MCF 10A (cell line): ENCODE measurements around the gene IPO8. TPM values are rescaled to one million over a fixed set of nuclear protein-coding genes. Genes with fewer than 3 reads are reported as not detected.

ENCODE experiments used
- BruUV-seq: library from RNA; stranded (reverse); fragments of 400-500 nt; replicated peaks from 2 replicates; lab custom pipeline; 2021; lab: Mats Ljungman, UMichigan
- CTCF ChIA-PET: fragments of 300-600 bp; sonication (Branson Sonifier 250); formaldehyde crosslinking; extraction: SDS; loops from one replicate; lab custom pipeline; 2021; ENCODE audit warnings: antibody characterized with exemption, inconsistent platforms; lab: Yijun Ruan, JAX
- POLR2A ChIA-PET: fragments of 300-600, 350-650 bp; sonication (Branson Sonifier 250); formaldehyde crosslinking; extraction: SDS; loops from one replicate; lab custom pipeline; 2020; ENCODE audit warnings: antibody characterized with exemption, inconsistent platforms; lab: Yijun Ruan, JAX
- DNase-seq: peaks from one replicate; pipeline ENCODE4 v3.0.0-alpha.2; 2018; ENCODE audit not compliant: unreplicated experiment
- H3K27ac Mint-ChIP-seq: one replicate; pipeline ENCODE4 v1.8.0; 2022; ENCODE audit warnings: mild to moderate bottlenecking, low read depth, mixed read lengths; ENCODE audit not compliant: unreplicated experiment
- H3K27me3 Mint-ChIP-seq: one replicate; pipeline ENCODE4 v1.8.0; 2022; ENCODE audit warnings: mixed read lengths; ENCODE audit not compliant: insufficient read depth, unreplicated experiment
- H3K36me3 Mint-ChIP-seq: one replicate; pipeline ENCODE4 v1.8.0; 2022; ENCODE audit warnings: mild to moderate bottlenecking, moderate library complexity, mixed read lengths; ENCODE audit not compliant: insufficient read depth, unreplicated experiment
- H3K4me1 Mint-ChIP-seq: one replicate; pipeline ENCODE4 v1.8.0; 2022; ENCODE audit warnings: mixed read lengths; ENCODE audit not compliant: insufficient read depth, unreplicated experiment
- H3K4me3 Mint-ChIP-seq: one replicate; pipeline ENCODE4 v1.8.0; 2022; ENCODE audit warnings: mild to moderate bottlenecking, moderate library complexity, mixed read lengths; ENCODE audit not compliant: unreplicated experiment
- H3K9me3 Mint-ChIP-seq: one replicate; pipeline ENCODE4 v1.8.0; 2022; ENCODE audit warnings: mixed read lengths; ENCODE audit not compliant: unreplicated experiment
- CTCF ChIP-seq: fragments of 200-600 bp; IDR thresholded peaks from one replicate; pipeline ENCODE4 v1.8.0; 2022; ENCODE audit warnings: antibody characterized with exemption, mild to moderate bottlenecking; ENCODE audit not compliant: unreplicated experiment
- intact Hi-C: fragments of 100-400 bp; cut with micrococcal nuclease; formaldehyde crosslinking; loops from 2 replicates; pipeline ENCODE4 v1.14.1; 2022
- total RNA-seq: library from RNA; stranded (reverse); gene quantifications from 2 replicates; pipeline ENCODE4 v1.2.3, GENCODE V29; 2022

The IPO8 gene
- total RNA-seq, 1 experiment from 2014 or later: 36.3 TPM

GRCh38 chr12:30603129-30603528 lies 92.5 kb downstream of the IPO8 start:
- H3K27me3 Mint-ChIP-seq: no peaks in the 10 kb centered on the region
- DNase-seq: no peak
- BruUV-seq: no TSS peak
- TF ChIP-seq CTCF: no peak
- H3K4me1 Mint-ChIP-seq: no peaks in the 10 kb centered on the region
- no peak overlapping the region for H3K4me3 Mint-ChIP-seq
- ChIA-PET CTCF (no interaction called here), POLR2A (no interaction called here)
- H3K36me3 Mint-ChIP-seq: no peaks in the 10 kb centered on the region
- H3K27ac Mint-ChIP-seq: no peak overlapping the region
- intact Hi-C loops: no loop called here
- peaks cover 17% of the 10 kb centered on the region for H3K9me3 Mint-ChIP-seq

- intact Hi-C loops: no loop called here
Measured at GRCh38 chr12:30602678-30603077, 93.0 kb downstream of the IPO8 start.

GRCh38 chr12:30599608-30600007 lies 96.1 kb downstream of the IPO8 start:
- H3K27me3 Mint-ChIP-seq: no peaks in the 10 kb centered on the region
- H3K27ac Mint-ChIP-seq: no peak overlapping the region
- TF ChIP-seq CTCF: no peak
- H3K4me3 Mint-ChIP-seq: no peak overlapping the region
- no peaks in the 10 kb centered on the region for H3K36me3 Mint-ChIP-seq
- no TSS peak for BruUV-seq
- POLR2A ChIA-PET: no interaction called here
- DNase-seq: no peak
- no peaks in the 10 kb centered on the region for H3K4me1 Mint-ChIP-seq
- peaks cover 17% of the 10 kb centered on the region for H3K9me3 Mint-ChIP-seq
- CTCF ChIA-PET: interaction anchor here (0.6 kb wide), 1 partner anchor 140 kb away, joined by 3 read pairs; no protein-coding TSS in a partner anchor
- intact Hi-C loops: no loop called here

More at GRCh38 chr12:30602678-30603077, 93.0 kb downstream of the IPO8 start:
- Mint-ChIP-seq H3K27ac (no peak overlapping the region), H3K4me3 (no peak overlapping the region), H3K9me3 (peaks cover 17% of the 10 kb centered on the region), H3K4me1 (no peaks in the 10 kb centered on the region), H3K36me3 (no peaks in the 10 kb centered on the region), H3K27me3 (no peaks in the 10 kb centered on the region)
- no peak for DNase-seq
- no TSS peak for BruUV-seq
- TF ChIP-seq CTCF: no peak
- ChIA-PET CTCF (no interaction called here), POLR2A (no interaction called here)

GRCh38 chr12:30598889-30599288 lies 96.8 kb downstream of the IPO8 start:
- ChIA-PET POLR2A (no interaction called here), CTCF (interaction anchor here (0.6 kb wide), 1 partner anchor 139 kb away, joined by 3 read pairs; no protein-coding TSS in a partner anchor)
- intact Hi-C loops: no loop called here
- Mint-ChIP-seq H3K27ac (no peak overlapping the region), H3K4me3 (no peak overlapping the region), H3K4me1 (no peaks in the 10 kb centered on the region), H3K36me3 (no peaks in the 10 kb centered on the region), H3K9me3 (peaks cover 17% of the 10 kb centered on the region), H3K27me3 (no peaks in the 10 kb centered on the region)
- DNase-seq: no peak
- BruUV-seq: no TSS peak
- TF ChIP-seq CTCF: no peak
